A673 (cell line): ENCODE results near the gene DARS2.
"Not testable (repeated sequence)": the region's sequence is repeated elsewhere in the genome, so short reads cannot be mapped to it uniquely, and the experiment has no call there.

Source experiments
- CTCF ChIP-seq: fragments of 300-800, 200-600 bp; sonication (generic); conservative IDR thresholded peaks from 2 replicates; pipeline ENCODE4 v1.5.1; 2017; ENCODE audit warnings: low read depth, mild to moderate bottlenecking, antibody characterized with exemption, low read length, moderate library complexity, mixed read lengths
- EZH2 ChIP-seq: fragments of 200-600 bp; sonication (generic); IDR thresholded peaks from 2 replicates; pipeline ENCODE4 v1.6.1; 2017; ENCODE audit warnings: borderline replicate concordance, low read depth, mild to moderate bottlenecking, mixed read lengths, antibody characterized with exemption, low read length; ENCODE audit not compliant: poor library complexity, severe bottlenecking

- not testable (repeated sequence) for TF ChIP-seq EZH2, CTCF
Observed at GRCh38 chr1:173813654-173814053, 10.8 kb upstream of the DARS2 start.
